Body of pancreas (tissue), 4 donors: Measurements from ENCODE around the gene NBL1. TPM values are rescaled to one million over a fixed set of nuclear protein-coding genes. Genes with fewer than 3 reads are reported as not detected.

ENCODE experiments used
- ATAC-seq: fragments of 150-250 bp; one replicate; pipeline ENCODE4 v1.9.1; 2016
- DNase-seq, 4 donors: peaks; one replicate each; pipeline ENCODE4 v3.0.0-alpha.2; 2019
- H3K27ac ChIP-seq, 4 donors: fragments of 200-600 bp; sonication (generic); 1 replicate in 3 of 4; 2 replicates in 1 of 4; pipeline versions ENCODE4 v1.5.1 to v1.6.1; 2016 to 2019; ENCODE audit warnings: mild to moderate bottlenecking in 1 of 4, mixed read lengths in 1 of 4, moderate library complexity in 1 of 4
- H3K27me3 ChIP-seq, 2 donors: fragments of 200-600 bp; sonication (generic); one replicate each; pipeline ENCODE4 v1.6.0; 2016; ENCODE audit warnings: mild to moderate bottlenecking in 1 of 2
- H3K36me3 ChIP-seq, 2 donors: fragments of 200-600 bp; sonication (generic); replicated peaks in 1 of 2; 2 replicates each; pipeline ENCODE4 v1.5.1; 2016; ENCODE audit warnings: low read depth in 2 of 2; ENCODE audit not compliant: insufficient read depth in 1 of 2
- H3K4me1 ChIP-seq: fragments of 200-600 bp; sonication (generic); one replicate; pipeline ENCODE4 v1.6.0; 2016
- H3K4me3 ChIP-seq, 2 donors: fragments of 200-600 bp; sonication (generic); 1 replicate in 1 of 2; 2 replicates in 1 of 2; pipeline ENCODE4 v1.5.1; 2016 to 2019
- H3K9me3 ChIP-seq, 3 donors: fragments of 200-600 bp; sonication (generic); 1 replicate in 2 of 3; 2 replicates in 1 of 3; pipeline ENCODE4 v1.5.1; 2016
- CTCF ChIP-seq, 7 experiments: fragments of 450-650 bp in 4 of 7; fragments of 200-600 bp in 3 of 7; sonication (generic) in 3 of 7; IDR thresholded peaks; one replicate each; pipeline ENCODE4 v1.5.1; 2016 to 2019; ENCODE audit warnings: antibody characterized with exemption in 7 of 7
- POLR2A ChIP-seq, 3 donors: fragments of 450-650 bp; IDR thresholded peaks; one replicate each; pipeline ENCODE4 v1.6.1; 2016; ENCODE audit warnings: antibody characterized with exemption in 3 of 3, mild to moderate bottlenecking in 2 of 3
- WGBS, 2 donors: methylation state at CpG; one replicate each; pipeline ENCODE4 v1.1.5; 2017; 5-methylcytosine and 5-hydroxymethylcytosine counted together
- intact Hi-C: fragments of 100-400 bp; cut with DNase I; formaldehyde crosslinking; loops from one replicate; pipeline ENCODE4 v1.15.1; 2023
- total RNA-seq, 2 donors: library from RNA; depleted of rRNA; stranded (reverse); fragments of >200 nt; gene quantifications; one replicate each; pipeline ENCODE4 v1.1.0, GENCODE V29; 2016

Gene NBL1
- total RNA-seq, 2 donors from 2014 or later, result 21.8 to 32.4 TPM

GRCh38 chr1:19665186-19665495, 21.0 kb downstream of the NBL1 start:
- Histone ChIP-seq H3K27ac (no peak overlapping the region), H3K4me3 (no peak overlapping the region), H3K4me1 (peaks cover 12% of the 10 kb centered on the region), H3K36me3 (no peaks in the 10 kb centered on the region), H3K9me3 (no peaks in the 10 kb centered on the region), H3K27me3 (peaks cover 0 to 15% of the 10 kb centered on the region in 2 donors)
- DNase-seq (no peak), ATAC-seq (no peak)
- intact Hi-C loops, result no loop called here
- TF ChIP-seq POLR2A (IDR thresholded peaks at IDR 0.05), result no peak
- no peak for TF ChIP-seq CTCF (IDR thresholded peaks at IDR 0.05)
- whole genome bisulfite sequencing, 2 donors, result 6 to 7% methylated on average over 3 to 20 of the region's 23 CpGs

GRCh38 chr1:19665496-19666465, 21.7 kb downstream of the NBL1 start:
- H3K27me3 ChIP-seq, result peaks cover 0 to 15% of the 10 kb centered on the region in 2 donors
- no peaks in the 10 kb centered on the region for H3K36me3 ChIP-seq
- DNase-seq (no peak), ATAC-seq (no peak)
- peaks cover 12% of the 10 kb centered on the region for H3K4me1 ChIP-seq
- WGBS, 2 donors, result 8 to 44% methylated on average over 8 to 72 of the region's 84 CpGs
- intact Hi-C loops, result no loop called here
- no peak overlapping the region for H3K4me3 ChIP-seq
- no peak for TF ChIP-seq POLR2A (IDR thresholded peaks at IDR 0.05)
- no peak for TF ChIP-seq CTCF (IDR thresholded peaks at IDR 0.05)
- H3K9me3 ChIP-seq, result no peaks in the 10 kb centered on the region
- no peak overlapping the region for H3K27ac ChIP-seq

GRCh38 chr1:19668888-19669287, 24.8 kb downstream of the NBL1 start:
- no peaks in the 10 kb centered on the region for H3K36me3 ChIP-seq
- no peak overlapping the region for H3K4me3 ChIP-seq
- TF ChIP-seq CTCF (IDR thresholded peaks at IDR 0.05) (no peak), POLR2A (IDR thresholded peaks at IDR 0.05) (no peak)
- H3K27ac ChIP-seq, result no peak overlapping the region
- ATAC-seq (no peak), DNase-seq (no peak)
- intact Hi-C loops, result no loop called here
- H3K4me1 ChIP-seq, result peaks cover 12% of the 10 kb centered on the region
- H3K27me3 ChIP-seq, result peaks cover 0 to 15% of the 10 kb centered on the region in 2 donors
- 61 to 71% methylated on average over 8 of the region's 8 CpGs for WGBS, 2 donors
- H3K9me3 ChIP-seq, result no peaks in the 10 kb centered on the region

GRCh38 chr1:19670787-19671186, 26.7 kb downstream of the NBL1 start:
- 30 to 38% methylated on average over 4 of the region's 4 CpGs for WGBS, 2 donors
- intact Hi-C loops, result no loop called here
- no peaks in the 10 kb centered on the region for H3K36me3 ChIP-seq
- no peak for ATAC-seq
- TF ChIP-seq POLR2A (IDR thresholded peaks at IDR 0.05), result no peak
- no peak for TF ChIP-seq CTCF (IDR thresholded peaks at IDR 0.05)
- H3K4me1 ChIP-seq, result peaks cover under 1% of the 10 kb centered on the region
- no peaks in the 10 kb centered on the region for H3K9me3 ChIP-seq
- peaks cover 0 to 6% of the 10 kb centered on the region in 2 donors for H3K27me3 ChIP-seq
- no peak overlapping the region for H3K4me3 ChIP-seq
- no peak for DNase-seq
- H3K27ac ChIP-seq, result no peak overlapping the region

- 37 to 41% methylated on average over 6 of the region's 6 CpGs for WGBS, 2 donors
- no peaks in the 10 kb centered on the region for H3K9me3 ChIP-seq
- no peak for DNase-seq
- intact Hi-C loops, result no loop called here
- ATAC-seq, result no peak
- H3K27ac ChIP-seq, result no peak overlapping the region
- H3K27me3 ChIP-seq, result no peaks in the 10 kb centered on the region
- no peak overlapping the region for H3K4me3 ChIP-seq
- no peaks in the 10 kb centered on the region for H3K4me1 ChIP-seq
- H3K36me3 ChIP-seq, result no peaks in the 10 kb centered on the region
- TF ChIP-seq CTCF (IDR thresholded peaks at IDR 0.05) (no peak), POLR2A (IDR thresholded peaks at IDR 0.05) (no peak)
Observed at GRCh38 chr1:19672237-19672636, 28.1 kb downstream of the NBL1 start.
